ENCODE data around the gene STARD10. TPM values are rescaled to one million over a fixed set of nuclear protein-coding genes. Genes with fewer than 3 reads are reported as not detected.

STARD10 gene
- total and polyA plus RNA-seq, 10 donors, result 19.7 to 46.7 (median 27.9) TPM

DNA sequence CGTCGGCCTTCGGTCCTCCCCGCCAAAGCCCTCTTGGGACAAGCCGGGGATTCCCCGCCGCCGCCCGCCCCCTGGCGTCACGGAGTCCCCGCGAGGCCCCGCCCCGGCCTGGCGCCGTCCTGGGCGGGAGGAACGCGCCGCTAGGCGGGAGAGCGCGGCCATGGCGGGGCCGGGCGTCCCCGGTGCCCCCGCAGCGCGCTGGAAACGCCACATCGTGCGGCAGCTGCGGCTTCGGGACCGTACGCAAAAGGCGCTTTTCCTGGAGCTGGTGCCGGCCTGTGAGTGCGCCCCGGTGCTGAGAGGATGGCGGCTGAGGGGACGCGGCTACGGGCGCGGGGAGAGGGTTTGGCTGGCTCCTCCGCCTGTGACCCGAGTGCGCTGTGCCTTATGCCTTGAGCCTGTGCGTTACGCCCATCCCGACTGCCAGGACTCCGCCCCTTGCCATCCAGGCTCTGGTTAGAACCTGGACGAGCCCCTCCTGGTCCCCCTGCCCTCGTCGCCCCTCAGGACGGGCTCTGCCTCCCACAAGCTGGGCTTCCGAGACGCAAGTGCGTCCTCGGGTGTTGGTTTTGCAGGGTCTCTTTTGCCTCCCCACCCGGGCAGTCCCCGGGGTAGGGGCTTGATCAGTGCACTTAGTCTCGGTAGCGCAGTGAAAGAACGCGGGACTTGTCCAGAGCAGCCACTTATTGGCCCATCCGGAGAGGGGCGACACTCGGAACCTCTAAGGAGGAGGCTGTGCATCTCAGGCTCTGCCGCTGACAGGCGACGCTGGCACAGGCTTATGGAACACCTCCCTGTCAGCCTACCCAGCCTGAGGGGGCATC, 20.7 kb upstream of the STARD10 start, which contains the start of gene ATG16L2:
Gene ATG16L2, plus strand, starts transcription at position 126 of the 824 bp plus-strand sequence. Its CDS starts 35 bp downstream, at position 161.
- H3K4me1 ChIP-seq, result peaks cover 27 to 88% (median 58%) of the 10 kb centered on the region in 6 donors

DNA sequence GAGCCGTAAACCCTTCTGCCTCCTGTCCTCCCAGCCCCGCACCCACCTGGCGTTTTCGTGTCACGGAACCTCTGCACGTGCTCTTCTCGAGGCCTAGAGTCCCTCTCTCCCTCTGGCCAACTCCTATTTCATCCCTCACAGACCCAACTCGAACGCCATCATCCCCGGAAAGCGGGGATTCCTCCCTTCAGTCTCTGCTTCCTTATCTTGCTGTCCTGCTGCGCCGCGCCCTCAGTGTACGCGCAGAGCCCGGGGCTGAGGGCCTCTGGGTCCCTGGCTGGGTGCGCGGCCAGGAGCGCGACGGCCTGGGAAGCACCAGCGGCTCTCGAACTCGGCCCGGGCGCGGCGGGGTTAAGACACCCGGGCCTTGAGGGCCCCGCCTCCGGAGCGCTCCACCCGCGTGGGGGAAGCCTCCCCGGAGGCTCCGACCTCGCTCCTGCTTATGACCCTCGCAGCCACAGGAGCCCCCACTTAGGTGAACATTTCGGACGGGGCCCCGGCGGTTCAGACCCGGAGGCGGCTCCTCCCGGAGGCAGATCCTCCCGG, 20.0 kb upstream of the STARD10 start:
- TF ChIP-seq, protein P1, sequence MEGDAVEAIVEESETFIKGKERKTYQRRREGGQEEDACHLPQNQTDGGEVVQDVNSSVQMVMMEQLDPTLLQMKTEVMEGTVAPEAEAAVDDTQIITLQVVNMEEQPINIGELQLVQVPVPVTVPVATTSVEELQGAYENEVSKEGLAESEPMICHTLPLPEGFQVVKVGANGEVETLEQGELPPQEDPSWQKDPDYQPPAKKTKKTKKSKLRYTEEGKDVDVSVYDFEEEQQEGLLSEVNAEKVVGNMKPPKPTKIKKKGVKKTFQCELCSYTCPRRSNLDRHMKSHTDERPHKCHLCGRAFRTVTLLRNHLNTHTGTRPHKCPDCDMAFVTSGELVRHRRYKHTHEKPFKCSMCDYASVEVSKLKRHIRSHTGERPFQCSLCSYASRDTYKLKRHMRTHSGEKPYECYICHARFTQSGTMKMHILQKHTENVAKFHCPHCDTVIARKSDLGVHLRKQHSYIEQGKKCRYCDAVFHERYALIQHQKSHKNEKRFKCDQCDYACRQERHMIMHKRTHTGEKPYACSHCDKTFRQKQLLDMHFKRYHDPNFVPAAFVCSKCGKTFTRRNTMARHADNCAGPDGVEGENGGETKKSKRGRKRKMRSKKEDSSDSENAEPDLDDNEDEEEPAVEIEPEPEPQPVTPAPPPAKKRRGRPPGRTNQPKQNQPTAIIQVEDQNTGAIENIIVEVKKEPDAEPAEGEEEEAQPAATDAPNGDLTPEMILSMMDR (IDR thresholded peaks at IDR 0.05 in 8 of 11, conservative IDR thresholded peaks at IDR 0.05 in 3 of 11), result no peak
- peak in 2 of 3 donors; percentile 15 to 50 for TF ChIP-seq POLR2A (IDR thresholded peaks at IDR 0.05)
- peak in 2 of 3 donors; percentile 66 to 76 for TF ChIP-seq POLR2AphosphoS5 (IDR thresholded peaks at IDR 0.05)
- peaks cover 0 to 44% (median 26%) of the 10 kb centered on the region in 6 donors for H3K36me3 ChIP-seq
- no peaks in the 10 kb centered on the region for H3K27me3 ChIP-seq (replicated peaks in 1 of 7)
- WGBS, 5 donors, result 0 to 1% (median 0%) methylated on average over 35 to 47 of the region's 47 CpGs
- H3K9me3 ChIP-seq, result no peaks in the 10 kb centered on the region
- intact Hi-C loops (cut with DNase I; ENCODE audit: low total_unique reads), result no loop called here
- H3K4me1 ChIP-seq, result peaks cover 27 to 92% (median 63%) of the 10 kb centered on the region in 6 donors
- peak overlapping the region; percentile 72 to 99 (median 92) for H3K4me3 ChIP-seq
- peak overlapping the region; percentile 98 to 99 (median 98) for H3K27ac ChIP-seq
- peak; percentile 98 for DNase-seq

More for the DNA sequence above, 20.7 kb upstream of the STARD10 start, which contains the start of gene ATG16L2:
- Histone ChIP-seq H3K27me3 (replicated peaks in 1 of 7) (no peaks in the 10 kb centered on the region), H3K36me3 (peaks cover 0 to 44% (median 28%) of the 10 kb centered on the region in 6 donors), H3K9me3 (no peaks in the 10 kb centered on the region), H3K4me3 (peak within 1 kb of the TSS; percentile 72 to 99 (median 92)), H3K27ac (peak within 1 kb of the TSS; percentile 98 to 99 (median 98))
- DNase-seq, result peak; percentile 93
- TF ChIP-seq POLR2A (IDR thresholded peaks at IDR 0.05) (peak in 2 of 3 donors; percentile 40 to 83), POLR2AphosphoS5 (IDR thresholded peaks at IDR 0.05) (peak; percentile 78 to 88 (median 87))
- TF ChIP-seq, protein P1 (IDR thresholded peaks at IDR 0.05 in 8 of 11, conservative IDR thresholded peaks at IDR 0.05 in 3 of 11), result peak; percentile 11 to 80 (median 54)
- intact Hi-C loops (cut with DNase I; ENCODE audit: low total_unique reads), result no loop called here
- WGBS, 5 donors, result 0 to 1% (median 0%) methylated on average over 39 to 75 of the region's 75 CpGs

- H3K4me3 ChIP-seq, result peak overlapping the region; percentile 72 to 99 (median 92)
- 4 to 7% (median 5%) methylated on average over 20 to 24 of the region's 24 CpGs for WGBS, 5 donors
- intact Hi-C loops (cut with DNase I; ENCODE audit: low total_unique reads), result no loop called here
- peaks cover 29 to 93% (median 68%) of the 10 kb centered on the region in 6 donors for H3K4me1 ChIP-seq
- H3K27me3 ChIP-seq (replicated peaks in 1 of 7), result no peaks in the 10 kb centered on the region
- H3K9me3 ChIP-seq, result no peaks in the 10 kb centered on the region
- TF ChIP-seq, protein P1 (IDR thresholded peaks at IDR 0.05 in 8 of 11, conservative IDR thresholded peaks at IDR 0.05 in 3 of 11), result peak; percentile 43 to 82 (median 71)
- TF ChIP-seq POLR2A (IDR thresholded peaks at IDR 0.05), result no peak
- H3K27ac ChIP-seq, result peak overlapping the region; percentile 98 to 99 (median 98)
- DNase-seq, result peak; percentile 85
- H3K36me3 ChIP-seq, result peaks cover 0 to 44% (median 19%) of the 10 kb centered on the region in 6 donors
Observed at GRCh38 chr11:72812967-72813739, 19.3 kb upstream of the STARD10 start.

Data from spleen (tissue), 11 donors.